K562 (cell line): ENCODE results near the gene CRLF1. TPM values are rescaled to one million over a fixed set of nuclear protein-coding genes. Genes with fewer than 3 reads are reported as not detected.

ENCODE experiments used
- ATAC-seq: fragments of 200-7000 bp; cut with Tn5 transposase; 3 replicates; pipeline ENCODE4 v1.9.1; 2020; ENCODE audit warnings: moderate library complexity
- BruUV-seq: library from RNA; stranded (reverse); fragments of 400-500 nt; replicated peaks from 2 replicates; lab custom pipeline; 2021; lab: Mats Ljungman, UMichigan
- CTCF ChIA-PET: fragments of 300-600 bp; formaldehyde crosslinking; extraction: SDS; loops from one replicate; lab custom pipeline; 2021; ENCODE audit warnings: low intra/inter-chr PET ratio; lab: Yijun Ruan, JAX
- POLR2A ChIA-PET: fragments of 300-600, 350-650 bp; sonication (Branson Sonifier 250); formaldehyde crosslinking; extraction: SDS; loops from one replicate; lab custom pipeline; 2021; ENCODE audit warnings: antibody characterized with exemption, inconsistent platforms; lab: Yijun Ruan, JAX
- DNase-seq, 4 experiments: peaks; one replicate each; pipeline versions ENCODE4 v3.0.0 to v3.0.0-alpha.2; 2011 to 2018; ENCODE audit warnings: low spot score in 3 of 4, mixed read lengths in 3 of 4; ENCODE audit errors: extremely low read depth in 1 of 4
- FAIRE-seq: peaks from 2 replicates; lab custom pipeline; 2011; peaks lifted over from hg19 to GRCh38; lab: Jason Lieb, UNC
- H2AFZ ChIP-seq: 2 replicates; pipeline ENCODE4 v1.6.0; 2011; ENCODE audit warnings: low read depth, low read length, control low read depth, inconsistent platforms
- H3K27ac ChIP-seq: fragments of 200-600 bp; 3 replicates; pipeline ENCODE4 v1.8.0; 2011; ENCODE audit warnings: low read depth, mild to moderate bottlenecking, control low read depth, inconsistent platforms, low read length, moderate library complexity, mixed read lengths; ENCODE audit errors: extremely low read depth
- H3K27me3 ChIP-seq, 2 experiments: fragments of 300-600 bp in 1 of 2; 2 replicates in 1 of 2; 3 replicates in 1 of 2; pipeline versions ENCODE4 v1.6.0 to v1.8.0; 2011; ENCODE audit warnings: inconsistent platforms in 2 of 2, low read length in 2 of 2, mild to moderate bottlenecking in 1 of 2, mixed read lengths in 1 of 2, moderate library complexity in 1 of 2; ENCODE audit not compliant: control insufficient read depth in 2 of 2, insufficient read depth in 2 of 2
- H3K36me3 ChIP-seq: fragments of 300-600 bp; 3 replicates; pipeline ENCODE4 v1.8.0; 2011; ENCODE audit warnings: mild to moderate bottlenecking, low read length, inconsistent platforms; ENCODE audit not compliant: control insufficient read depth, insufficient read depth
- H3K4me1 ChIP-seq, 2 experiments: fragments of 200-600 bp in 1 of 2; replicated peaks in 1 of 2; 2 replicates in 1 of 2; 3 replicates in 1 of 2; pipeline versions ENCODE4 v1.5.1 to v1.8.0; 2011; ENCODE audit warnings: inconsistent platforms in 2 of 2, low read length in 2 of 2, mild to moderate bottlenecking in 1 of 2, mixed read lengths in 1 of 2, moderate library complexity in 1 of 2; ENCODE audit not compliant: control insufficient read depth in 2 of 2, insufficient read depth in 2 of 2
- H3K4me2 ChIP-seq: 2 replicates; pipeline ENCODE4 v1.6.1; 2011; ENCODE audit warnings: low read length, control low read depth, inconsistent platforms, mixed read lengths; ENCODE audit not compliant: insufficient read depth
- H3K4me3 ChIP-seq: fragments of 200-600 bp; sonication (generic), shearing (Covaris generic); 2 replicates; pipeline ENCODE4 v1.5.1; 2016; ENCODE audit warnings: control low read depth, inconsistent platforms
- H3K79me2 ChIP-seq: fragments of 200-600 bp; 3 replicates; pipeline ENCODE4 v1.8.0; 2011; ENCODE audit warnings: low read length, inconsistent platforms; ENCODE audit not compliant: control insufficient read depth, insufficient read depth
- H3K9ac ChIP-seq, 2 experiments: 2 replicates each; pipeline versions ENCODE4 v1.6.0 to v1.6.1; 2011; ENCODE audit warnings: low read depth in 2 of 2, low read length in 2 of 2, control low read depth in 1 of 2, inconsistent platforms in 1 of 2, mild to moderate bottlenecking in 1 of 2, mixed read lengths in 1 of 2; ENCODE audit not compliant: insufficient read depth in 1 of 2
- H3K9me1 ChIP-seq: one replicate; pipeline ENCODE4 v1.6.0; 2011; ENCODE audit warnings: inconsistent platforms, mild to moderate bottlenecking, low read length, moderate library complexity; ENCODE audit not compliant: control insufficient read depth, insufficient read depth
- H3K9me3 ChIP-seq: replicated peaks from 2 replicates; pipeline ENCODE4 v1.5.1; 2011; ENCODE audit warnings: low read depth, low read length, inconsistent platforms; ENCODE audit not compliant: control insufficient read depth, insufficient read depth
- H4K20me1 ChIP-seq: replicated peaks from 2 replicates; pipeline ENCODE4 v1.6.1; 2011; ENCODE audit warnings: low read length, inconsistent platforms, mixed read lengths; ENCODE audit not compliant: control insufficient read depth, insufficient read depth
- PBX2 ChIP-seq, 2 experiments: IDR thresholded peaks in 1 of 2; conservative IDR thresholded peaks in 1 of 2; 2 replicates each; pipeline ENCODE4 v1.6.1; 2016; ENCODE audit warnings: low read depth in 2 of 2, mild to moderate bottlenecking in 1 of 2, missing compliant biosample characterization in 1 of 2, missing genetic modification characterization in 1 of 2, moderate library complexity in 1 of 2
- ZNF764 ChIP-seq: fragments of 250-450 bp; sonication (Bioruptor Pico); IDR thresholded peaks from 2 replicates; pipeline ENCODE4 v1.4.0; 2020; ENCODE audit warnings: low read depth, mild to moderate bottlenecking, moderate library complexity
- WGBS: fragments of 100-300 bp; shearing (Covaris generic); methylation state at CpG from one replicate; pipeline ENCODE4 v1.1.6; 2016; ENCODE audit warnings: low coverage, mixed read lengths; ENCODE audit not compliant: insufficient coverage; ENCODE audit errors: missing lambda C conversion rate; 5-methylcytosine and 5-hydroxymethylcytosine counted together
- in situ Hi-C: fragments of 300-500 bp; cut with MboI; formaldehyde crosslinking; loops from 4 replicates; pipeline ENCODE4 v1.15.0; 2018; ENCODE audit warnings: inconsistent platforms, mixed read lengths
- intact Hi-C: fragments of 100-400 bp; cut with micrococcal nuclease; formaldehyde crosslinking; loops from 2 replicates; pipeline ENCODE4 v1.14.2; 2022
- polyA plus RNA-seq, 8 experiments: library from polyadenylated mRNA; depleted of rRNA in 4 of 8; stranded (reverse) in 5 of 8; unstranded in 3 of 8; fragments of >200 nt; fragmentation: Nextera tagmentation in 2 of 8; fragmentation: Illumina TruSeq in 1 of 8; extraction: Ambion mirVana in 2 of 8; extraction: Trizol in 1 of 8; gene quantifications; 2 replicates each; pipeline versions ENCODE4 v1.2.1 to v1.2.3, GENCODE V29; 2011 to 2014; ENCODE audit warnings: inconsistent platforms in 1 of 8, missing spikeins in 1 of 8
- total RNA-seq, 7 experiments: library from RNA; depleted of rRNA in 6 of 7; stranded (reverse); fragments of >200 nt in 6 of 7; fragmentation: Illumina TruSeq in 2 of 7; extraction: Trizol in 2 of 7; gene quantifications; 2 replicates each; pipeline versions ENCODE4 v1.2.1 to v1.2.3, GENCODE V29; 2011 to 2021; ENCODE audit warnings: low replicate concordance in 1 of 7

CRLF1 gene
- total and polyA plus RNA-seq, 9 of the 15 experiments (the other 6 are each of a cell fraction or from before 2014, with no cell fraction given), result 0.85 to 3.6 (median 1.7) TPM

DNA sequence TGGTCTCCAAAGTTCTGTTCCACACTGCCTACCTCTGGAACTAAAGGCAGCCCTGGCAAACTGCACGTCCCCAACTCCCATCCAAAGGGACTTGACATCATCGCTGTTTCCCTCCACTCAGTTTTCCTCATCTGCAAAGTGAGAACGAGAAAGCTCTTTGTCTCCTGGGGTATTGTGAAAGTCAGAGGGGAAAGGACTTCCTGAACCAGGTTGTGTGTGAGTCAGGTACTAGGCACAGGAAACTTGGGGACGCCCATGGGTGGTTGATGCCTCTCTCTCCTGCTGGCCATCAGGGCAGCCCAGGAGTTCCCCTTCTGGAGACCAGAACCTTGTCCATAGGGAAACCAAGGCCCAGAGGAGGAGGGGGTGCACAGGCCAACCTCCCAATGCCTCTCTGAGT, 4.7 kb downstream of the CRLF1 start:
- H4K20me1 ChIP-seq, result peaks cover 6% of the 10 kb centered on the region
- 3% methylated on average over 4 of the region's 4 CpGs for WGBS
- H3K27ac ChIP-seq, result no peak overlapping the region
- H3K27me3 ChIP-seq, result peaks cover 10 to 24% of the 10 kb centered on the region in 2 experiments; a peak in 4 of 5 replicates
- no peaks in the 10 kb centered on the region for H3K79me2 ChIP-seq
- no peak overlapping the region for H3K9ac ChIP-seq
- no peak for FAIRE-seq
- BruUV-seq, result no TSS peak
- H2AFZ ChIP-seq, result no peak overlapping the region
- intact Hi-C loops (no loop called here), in situ Hi-C loops (no loop called here)
- ChIA-PET POLR2A (no interaction called here), CTCF (no interaction called here)
- H3K4me1 ChIP-seq, result peaks cover 3 to 57% of the 10 kb centered on the region in 2 experiments
- no peaks in the 10 kb centered on the region for H3K36me3 ChIP-seq
- no peak overlapping the region for H3K4me2 ChIP-seq
- TF ChIP-seq PBX2 (CRISPR knock-in tag; IDR thresholded peaks at IDR 0.05; ENCODE audit: low read depth) (no peak), PBX2 (tag; conservative IDR thresholded peaks at IDR 0.05; ENCODE audit: low read depth) (no peak), ZNF764 (CRISPR knock-in tag) (no peak)
- TF ChIP-seq, all 486 proteins: peak for 0
- DNase-seq (no peak), ATAC-seq (no peak)
- H3K9me3 ChIP-seq, result no peaks in the 10 kb centered on the region
- H3K9me1 ChIP-seq, result no peaks in the 10 kb centered on the region
- H3K4me3 ChIP-seq, result no peak overlapping the region
